Upper lobe of left lung (tissue), 4 donors: ENCODE measurements around the gene CUX1.
"Not testable (repeated sequence)": the region's sequence is repeated elsewhere in the genome, so short reads cannot be mapped to it uniquely, and the experiment has no call there.

Experiments used
- EP300 ChIP-seq, 4 donors: sonication (generic); formaldehyde crosslinking; IDR thresholded peaks; one replicate each; pipeline ENCODE4 v1.5.1; 2017; ENCODE audit warnings: antibody characterized with exemption in 4 of 4, control low read depth in 2 of 4
- POLR2A ChIP-seq, 4 donors: fragments of 450-650 bp; IDR thresholded peaks; one replicate each; pipeline ENCODE4 v1.5.1; 2016 to 2017; ENCODE audit warnings: antibody characterized with exemption in 4 of 4, mild to moderate bottlenecking in 2 of 4
- POLR2AphosphoS5 ChIP-seq, 2 donors: sonication (generic); formaldehyde crosslinking; IDR thresholded peaks; one replicate each; pipeline ENCODE4 v1.5.1; 2017; ENCODE audit warnings: antibody characterized with exemption in 2 of 2
- TF ChIP-seq, protein P1 (sequence below), 6 experiments: fragments of 450-650 bp in 4 of 6; fragments of 200-600 bp in 2 of 6; sonication (generic) in 2 of 6; IDR thresholded peaks; one replicate each; pipeline ENCODE4 v1.5.1; 2016 to 2019; ENCODE audit warnings: antibody characterized with exemption in 6 of 6

- not testable (repeated sequence) for TF ChIP-seq EP300, POLR2A, POLR2AphosphoS5 (IDR thresholded peaks at IDR 0.05)
- TF ChIP-seq, protein P1, sequence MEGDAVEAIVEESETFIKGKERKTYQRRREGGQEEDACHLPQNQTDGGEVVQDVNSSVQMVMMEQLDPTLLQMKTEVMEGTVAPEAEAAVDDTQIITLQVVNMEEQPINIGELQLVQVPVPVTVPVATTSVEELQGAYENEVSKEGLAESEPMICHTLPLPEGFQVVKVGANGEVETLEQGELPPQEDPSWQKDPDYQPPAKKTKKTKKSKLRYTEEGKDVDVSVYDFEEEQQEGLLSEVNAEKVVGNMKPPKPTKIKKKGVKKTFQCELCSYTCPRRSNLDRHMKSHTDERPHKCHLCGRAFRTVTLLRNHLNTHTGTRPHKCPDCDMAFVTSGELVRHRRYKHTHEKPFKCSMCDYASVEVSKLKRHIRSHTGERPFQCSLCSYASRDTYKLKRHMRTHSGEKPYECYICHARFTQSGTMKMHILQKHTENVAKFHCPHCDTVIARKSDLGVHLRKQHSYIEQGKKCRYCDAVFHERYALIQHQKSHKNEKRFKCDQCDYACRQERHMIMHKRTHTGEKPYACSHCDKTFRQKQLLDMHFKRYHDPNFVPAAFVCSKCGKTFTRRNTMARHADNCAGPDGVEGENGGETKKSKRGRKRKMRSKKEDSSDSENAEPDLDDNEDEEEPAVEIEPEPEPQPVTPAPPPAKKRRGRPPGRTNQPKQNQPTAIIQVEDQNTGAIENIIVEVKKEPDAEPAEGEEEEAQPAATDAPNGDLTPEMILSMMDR (IDR thresholded peaks at IDR 0.05): not testable (repeated sequence)
Measured at GRCh38 chr7:102328863-102329262, 511.4 kb downstream of the CUX1 start.
